AG04450 (cell line): ENCODE results near the gene TMEM115. TPM values are rescaled to one million over a fixed set of nuclear protein-coding genes. Genes with fewer than 3 reads are reported as not detected.

Experiments used
- CTCF ChIA-PET: fragments of 300-600, 350-600 bp; formaldehyde crosslinking; extraction: SDS; loops from one replicate; lab custom pipeline; 2022; ENCODE audit warnings: antibody characterized with exemption, inconsistent platforms; lab: Charles Lee
- POLR2A ChIA-PET: fragments of 350-600 bp; formaldehyde crosslinking; extraction: SDS; loops from one replicate; lab custom pipeline; 2021; ENCODE audit warnings: antibody characterized with exemption, inconsistent platforms; lab: Yijun Ruan, JAX
- DNase-seq: peaks from one replicate; pipeline ENCODE4 v3.0.0-alpha.2; 2011; ENCODE audit warnings: low read depth, low spot score
- H3K27ac ChIP-seq: one replicate; pipeline ENCODE4 v1.5.1; 2012; ENCODE audit warnings: low read depth, low read length, control low read depth
- H3K27me3 ChIP-seq: one replicate; pipeline ENCODE4 v1.6.0; 2012; ENCODE audit warnings: low read length; ENCODE audit not compliant: control insufficient read depth, insufficient read depth
- H3K4me3 ChIP-seq: 2 replicates; pipeline ENCODE4 v1.5.1; 2011; ENCODE audit warnings: mild to moderate bottlenecking, low read depth, low read length, control low read depth
- H3K9me3 ChIP-seq: 2 replicates; pipeline ENCODE4 v1.5.1; 2012; ENCODE audit warnings: low read length; ENCODE audit not compliant: control insufficient read depth, insufficient read depth
- CTCF ChIP-seq: IDR thresholded peaks from 2 replicates; pipeline ENCODE4 v1.5.1; 2011; ENCODE audit warnings: low read depth, low read length, control low read depth, inconsistent platforms
- polyA plus RNA-seq: library from polyadenylated mRNA; depleted of rRNA; stranded (reverse); fragments of >200 nt; gene quantifications from 2 replicates; pipeline ENCODE4 v1.2.3, GENCODE V29; 2011

TMEM115 gene
- polyA plus RNA-seq, 1 experiment = 26.6 TPM

GRCh38 chr3:50388016-50388719 lies 28.8 kb upstream of the TMEM115 start:
- H3K27me3 ChIP-seq = peaks cover 30% of the 10 kb centered on the region
- ChIA-PET POLR2A (no interaction called here), CTCF (interaction anchor here (0.5 kb wide), 1 partner anchor 161 kb away, joined by 3 read pairs; no protein-coding TSS in a partner anchor)
- peak; percentile 21; the same call in 1 of the 2 replicates for TF ChIP-seq CTCF
- no peak for DNase-seq
- H3K4me3 ChIP-seq = no peak overlapping the region
- no peaks in the 10 kb centered on the region; the same call in 1 of the 2 replicates for H3K9me3 ChIP-seq
- no peak overlapping the region for H3K27ac ChIP-seq

GRCh38 chr3:50385754-50386153 lies 26.4 kb upstream of the TMEM115 start:
- H3K27ac ChIP-seq = no peak overlapping the region
- no peak overlapping the region for H3K4me3 ChIP-seq
- POLR2A ChIA-PET = interaction anchor here (0.6 kb wide), 1 partner anchor 180 kb away, joined by 3 read pairs; no protein-coding TSS in a partner anchor
- CTCF ChIA-PET = no interaction called here
- TF ChIP-seq CTCF = no peak
- H3K9me3 ChIP-seq = no peaks in the 10 kb centered on the region; the same call in 1 of the 2 replicates
- no peak for DNase-seq
- peaks cover 29% of the 10 kb centered on the region for H3K27me3 ChIP-seq

- ChIA-PET CTCF (no interaction called here), POLR2A (no interaction called here)
- no peak for TF ChIP-seq CTCF
- Histone ChIP-seq H3K4me3 (no peak overlapping the region), H3K27me3 (peaks cover 26% of the 10 kb centered on the region), H3K27ac (no peak overlapping the region), H3K9me3 (no peaks in the 10 kb centered on the region; the same call in 1 of the 2 replicates)
- no peak for DNase-seq
Measured at GRCh38 chr3:50383750-50384149, 24.4 kb upstream of the TMEM115 start.

GRCh38 chr3:50382722-50383121 lies 23.4 kb upstream of the TMEM115 start:
- peaks cover 28% of the 10 kb centered on the region for H3K27me3 ChIP-seq
- no peak for TF ChIP-seq CTCF
- no peak overlapping the region for H3K4me3 ChIP-seq
- H3K27ac ChIP-seq = no peak overlapping the region
- no peaks in the 10 kb centered on the region; the same call in 1 of the 2 replicates for H3K9me3 ChIP-seq
- CTCF ChIA-PET = no interaction called here
- POLR2A ChIA-PET = no interaction called here
- DNase-seq = no peak

- H3K27ac ChIP-seq = no peak overlapping the region
- DNase-seq = no peak
- no peak for TF ChIP-seq CTCF
- ChIA-PET CTCF (no interaction called here), POLR2A (no interaction called here)
- H3K9me3 ChIP-seq = no peaks in the 10 kb centered on the region; the same call in 1 of the 2 replicates
- H3K4me3 ChIP-seq = no peak overlapping the region
- H3K27me3 ChIP-seq = peaks cover 27% of the 10 kb centered on the region
Measured at GRCh38 chr3:50381383-50381782, 22.1 kb upstream of the TMEM115 start.
